ENCODE results near the gene NHLRC4. TPM values are rescaled to one million over a fixed set of nuclear protein-coding genes. Genes with fewer than 3 reads are reported as not detected.

The NHLRC4 gene
- total and polyA plus RNA-seq, 9 of the 15 experiments (the other 6 are each of a cell fraction or from before 2014, with no cell fraction given) = 0.24 to 3.7 (median 1.3) TPM; not detected in 2

DNA sequence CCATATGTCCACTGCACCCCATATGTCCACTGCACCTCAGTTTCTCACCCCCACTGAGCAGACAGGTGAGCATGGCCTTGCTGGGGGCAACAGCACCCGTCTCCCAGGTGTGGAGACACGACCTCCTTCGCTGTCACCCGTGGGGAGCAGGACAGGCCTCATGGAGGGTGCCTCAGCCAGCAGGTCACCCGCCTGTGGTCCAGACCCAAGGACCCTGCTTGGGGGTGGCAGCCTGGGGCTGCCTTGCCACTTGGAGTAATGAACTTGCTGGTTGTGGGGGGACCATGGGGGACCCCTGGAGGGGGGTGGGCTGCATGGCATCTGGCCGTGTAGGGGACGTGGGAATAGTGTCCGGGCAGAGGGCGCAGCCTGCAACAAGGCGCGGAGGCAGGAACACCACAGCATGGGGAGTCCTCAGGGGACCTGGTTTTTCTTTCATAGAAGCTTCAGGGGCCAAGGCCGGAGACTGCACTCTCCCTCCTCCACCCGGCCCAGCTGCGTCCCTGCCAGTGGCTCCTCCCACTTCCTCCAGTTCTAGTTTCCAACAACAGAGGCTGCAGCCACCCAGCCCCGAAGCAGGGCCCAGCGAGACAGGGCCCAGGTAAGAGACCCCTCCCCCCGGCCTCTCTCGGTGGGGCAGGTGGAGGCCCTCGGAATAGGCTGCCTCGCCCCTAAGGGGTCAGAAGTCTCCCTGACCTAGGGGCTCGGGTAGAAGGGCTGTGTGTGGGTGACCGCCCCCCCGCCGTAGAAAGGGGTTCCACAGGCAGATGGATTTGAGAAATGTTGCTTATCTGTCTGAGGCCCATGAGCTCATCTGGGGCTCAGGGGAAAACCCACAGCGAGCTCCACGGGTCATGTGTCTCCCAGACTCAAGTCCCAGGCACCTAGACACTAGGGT lies at the start of gene NHLRC4 (continued):
- TF ChIP-seq, protein P1, sequence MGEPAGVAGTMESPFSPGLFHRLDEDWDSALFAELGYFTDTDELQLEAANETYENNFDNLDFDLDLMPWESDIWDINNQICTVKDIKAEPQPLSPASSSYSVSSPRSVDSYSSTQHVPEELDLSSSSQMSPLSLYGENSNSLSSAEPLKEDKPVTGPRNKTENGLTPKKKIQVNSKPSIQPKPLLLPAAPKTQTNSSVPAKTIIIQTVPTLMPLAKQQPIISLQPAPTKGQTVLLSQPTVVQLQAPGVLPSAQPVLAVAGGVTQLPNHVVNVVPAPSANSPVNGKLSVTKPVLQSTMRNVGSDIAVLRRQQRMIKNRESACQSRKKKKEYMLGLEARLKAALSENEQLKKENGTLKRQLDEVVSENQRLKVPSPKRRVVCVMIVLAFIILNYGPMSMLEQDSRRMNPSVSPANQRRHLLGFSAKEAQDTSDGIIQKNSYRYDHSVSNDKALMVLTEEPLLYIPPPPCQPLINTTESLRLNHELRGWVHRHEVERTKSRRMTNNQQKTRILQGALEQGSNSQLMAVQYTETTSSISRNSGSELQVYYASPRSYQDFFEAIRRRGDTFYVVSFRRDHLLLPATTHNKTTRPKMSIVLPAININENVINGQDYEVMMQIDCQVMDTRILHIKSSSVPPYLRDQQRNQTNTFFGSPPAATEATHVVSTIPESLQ (CRISPR knock-in tag; IDR thresholded peaks at IDR 0.05) = no peak
- TF ChIP-seq HNRNPH1 (optimal IDR thresholded peaks at IDR 0.05; ENCODE audit: low read depth, low read length) = no peak
- TF ChIP-seq SRSF1 (IDR thresholded peaks at IDR 0.05; ENCODE audit: low read depth, low read length) = no peak
- TF ChIP-seq HIVEP1 (CRISPR knock-in tag; IDR thresholded peaks at IDR 0.05) = no peak
- TF ChIP-seq, protein P2, sequence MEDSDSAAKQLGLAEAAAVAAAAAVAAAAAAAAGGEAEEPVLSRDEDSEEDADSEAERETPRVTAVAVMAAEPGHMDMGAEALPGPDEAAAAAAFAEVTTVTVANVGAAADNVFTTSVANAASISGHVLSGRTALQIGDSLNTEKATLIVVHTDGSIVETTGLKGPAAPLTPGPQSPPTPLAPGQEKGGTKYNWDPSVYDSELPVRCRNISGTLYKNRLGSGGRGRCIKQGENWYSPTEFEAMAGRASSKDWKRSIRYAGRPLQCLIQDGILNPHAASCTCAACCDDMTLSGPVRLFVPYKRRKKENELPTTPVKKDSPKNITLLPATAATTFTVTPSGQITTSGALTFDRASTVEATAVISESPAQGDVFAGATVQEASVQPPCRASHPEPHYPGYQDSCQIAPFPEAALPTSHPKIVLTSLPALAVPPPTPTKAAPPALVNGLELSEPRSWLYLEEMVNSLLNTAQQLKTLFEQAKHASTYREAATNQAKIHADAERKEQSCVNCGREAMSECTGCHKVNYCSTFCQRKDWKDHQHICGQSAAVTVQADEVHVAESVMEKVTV (CRISPR knock-in tag; IDR thresholded peaks at IDR 0.05) = no peak
- TF ChIP-seq, protein P3, sequence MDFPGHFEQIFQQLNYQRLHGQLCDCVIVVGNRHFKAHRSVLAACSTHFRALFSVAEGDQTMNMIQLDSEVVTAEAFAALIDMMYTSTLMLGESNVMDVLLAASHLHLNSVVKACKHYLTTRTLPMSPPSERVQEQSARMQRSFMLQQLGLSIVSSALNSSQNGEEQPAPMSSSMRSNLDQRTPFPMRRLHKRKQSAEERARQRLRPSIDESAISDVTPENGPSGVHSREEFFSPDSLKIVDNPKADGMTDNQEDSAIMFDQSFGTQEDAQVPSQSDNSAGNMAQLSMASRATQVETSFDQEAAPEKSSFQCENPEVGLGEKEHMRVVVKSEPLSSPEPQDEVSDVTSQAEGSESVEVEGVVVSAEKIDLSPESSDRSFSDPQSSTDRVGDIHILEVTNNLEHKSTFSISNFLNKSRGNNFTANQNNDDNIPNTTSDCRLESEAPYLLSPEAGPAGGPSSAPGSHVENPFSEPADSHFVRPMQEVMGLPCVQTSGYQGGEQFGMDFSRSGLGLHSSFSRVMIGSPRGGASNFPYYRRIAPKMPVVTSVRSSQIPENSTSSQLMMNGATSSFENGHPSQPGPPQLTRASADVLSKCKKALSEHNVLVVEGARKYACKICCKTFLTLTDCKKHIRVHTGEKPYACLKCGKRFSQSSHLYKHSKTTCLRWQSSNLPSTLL (IDR thresholded peaks at IDR 0.05) = no peak
- TF ChIP-seq, protein P4, sequence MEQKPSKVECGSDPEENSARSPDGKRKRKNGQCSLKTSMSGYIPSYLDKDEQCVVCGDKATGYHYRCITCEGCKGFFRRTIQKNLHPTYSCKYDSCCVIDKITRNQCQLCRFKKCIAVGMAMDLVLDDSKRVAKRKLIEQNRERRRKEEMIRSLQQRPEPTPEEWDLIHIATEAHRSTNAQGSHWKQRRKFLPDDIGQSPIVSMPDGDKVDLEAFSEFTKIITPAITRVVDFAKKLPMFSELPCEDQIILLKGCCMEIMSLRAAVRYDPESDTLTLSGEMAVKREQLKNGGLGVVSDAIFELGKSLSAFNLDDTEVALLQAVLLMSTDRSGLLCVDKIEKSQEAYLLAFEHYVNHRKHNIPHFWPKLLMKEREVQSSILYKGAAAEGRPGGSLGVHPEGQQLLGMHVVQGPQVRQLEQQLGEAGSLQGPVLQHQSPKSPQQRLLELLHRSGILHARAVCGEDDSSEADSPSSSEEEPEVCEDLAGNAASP (IDR thresholded peaks at IDR 0.05) = no peak
- no peak for TF ChIP-seq SMARCA5 (IDR thresholded peaks at IDR 0.05)
- no peak for TF ChIP-seq ZNF282 (CRISPR knock-in tag; IDR thresholded peaks at IDR 0.05)
- TF ChIP-seq MAFK (IDR thresholded peaks at IDR 0.05; ENCODE audit: low read length) = no peak
- no peak for TF ChIP-seq NR1H2 (CRISPR knock-in tag; IDR thresholded peaks at IDR 0.05)
- TF ChIP-seq POLR2AphosphoS2 (IDR thresholded peaks at IDR 0.05; ENCODE audit: low read length) = no peak
- peak; percentile 98 for TF ChIP-seq SMAD4 (CRISPR knock-in tag; conservative IDR thresholded peaks at IDR 0.05)
- TF ChIP-seq ZFPM2 (CRISPR knock-in tag; IDR thresholded peaks at IDR 0.05) = no peak
- TF ChIP-seq ZNF668 (CRISPR knock-in tag; IDR thresholded peaks at IDR 0.05) = no peak
- TF ChIP-seq, protein P5, sequence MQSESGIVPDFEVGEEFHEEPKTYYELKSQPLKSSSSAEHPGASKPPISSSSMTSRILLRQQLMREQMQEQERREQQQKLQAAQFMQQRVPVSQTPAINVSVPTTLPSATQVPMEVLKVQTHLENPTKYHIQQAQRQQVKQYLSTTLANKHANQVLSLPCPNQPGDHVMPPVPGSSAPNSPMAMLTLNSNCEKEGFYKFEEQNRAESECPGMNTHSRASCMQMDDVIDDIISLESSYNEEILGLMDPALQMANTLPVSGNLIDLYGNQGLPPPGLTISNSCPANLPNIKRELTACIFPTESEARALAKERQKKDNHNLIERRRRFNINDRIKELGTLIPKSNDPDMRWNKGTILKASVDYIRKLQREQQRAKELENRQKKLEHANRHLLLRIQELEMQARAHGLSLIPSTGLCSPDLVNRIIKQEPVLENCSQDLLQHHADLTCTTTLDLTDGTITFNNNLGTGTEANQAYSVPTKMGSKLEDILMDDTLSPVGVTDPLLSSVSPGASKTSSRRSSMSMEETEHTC (IDR thresholded peaks at IDR 0.05) = peak; percentile 56; the same call in 1 of the 2 replicates
- no peak for TF ChIP-seq U2AF2 (optimal IDR thresholded peaks at IDR 0.05; ENCODE audit: low read depth, low read length)
- TF ChIP-seq, protein P6, sequence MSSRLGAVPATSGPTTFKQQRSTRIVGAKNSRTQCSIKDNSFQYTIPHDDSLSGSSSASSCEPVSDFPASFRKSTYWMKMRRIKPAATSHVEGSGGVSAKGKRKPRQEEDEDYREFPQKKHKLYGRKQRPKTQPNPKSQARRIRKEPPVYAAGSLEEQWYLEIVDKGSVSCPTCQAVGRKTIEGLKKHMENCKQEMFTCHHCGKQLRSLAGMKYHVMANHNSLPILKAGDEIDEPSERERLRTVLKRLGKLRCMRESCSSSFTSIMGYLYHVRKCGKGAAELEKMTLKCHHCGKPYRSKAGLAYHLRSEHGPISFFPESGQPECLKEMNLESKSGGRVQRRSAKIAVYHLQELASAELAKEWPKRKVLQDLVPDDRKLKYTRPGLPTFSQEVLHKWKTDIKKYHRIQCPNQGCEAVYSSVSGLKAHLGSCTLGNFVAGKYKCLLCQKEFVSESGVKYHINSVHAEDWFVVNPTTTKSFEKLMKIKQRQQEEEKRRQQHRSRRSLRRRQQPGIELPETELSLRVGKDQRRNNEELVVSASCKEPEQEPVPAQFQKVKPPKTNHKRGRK (tag; IDR thresholded peaks at IDR 0.05) = no peak
